ENCODE measurements around the gene LMX1B.
A peak's percentile ranks its signal among the peaks of the same experiment; 100 is the strongest.
"Not testable (repeated sequence)": the region's sequence is repeated elsewhere in the genome, so short reads cannot be mapped to it uniquely, and the experiment has no call there.

The LMX1B gene

DNA sequence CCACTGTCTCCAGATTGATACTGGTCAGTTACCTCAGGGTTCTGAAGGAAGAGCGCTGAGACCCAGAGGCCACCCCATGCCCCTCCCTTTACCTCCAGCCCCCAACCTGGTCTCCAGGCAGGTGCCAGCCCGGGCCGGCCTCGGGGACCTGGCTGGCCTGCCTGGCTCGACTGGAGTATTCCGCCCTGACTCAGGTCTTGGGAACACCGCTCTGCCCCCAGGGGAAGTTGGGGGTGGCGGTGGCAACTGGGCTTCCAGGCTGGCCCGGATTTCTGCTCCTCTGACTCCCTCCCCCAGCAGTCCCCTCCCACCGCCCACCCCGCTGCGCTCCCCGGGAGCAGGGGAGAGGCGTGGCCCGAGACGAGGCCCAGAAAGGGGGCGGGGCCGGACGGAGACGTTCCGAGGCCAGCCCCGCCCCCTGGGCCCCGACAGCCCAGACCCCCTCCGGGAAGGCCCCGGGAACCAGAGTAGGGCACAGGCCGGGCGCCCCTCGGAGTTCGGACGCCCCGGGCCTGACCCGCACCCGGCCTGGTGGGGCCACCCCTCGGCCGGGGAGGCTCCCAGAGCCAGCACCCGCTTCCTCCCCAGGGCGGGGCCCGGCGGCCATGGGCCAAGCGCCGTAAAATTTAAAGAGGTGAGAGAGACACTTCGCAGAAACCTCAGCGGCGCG, 108.7 kb downstream of the LMX1B start:
- intact Hi-C loops (cut with DNase I) = no loop called here
- peak in 7 of 10 donors; percentile 33 to 94 (median 53) for DNase-seq

DNA sequence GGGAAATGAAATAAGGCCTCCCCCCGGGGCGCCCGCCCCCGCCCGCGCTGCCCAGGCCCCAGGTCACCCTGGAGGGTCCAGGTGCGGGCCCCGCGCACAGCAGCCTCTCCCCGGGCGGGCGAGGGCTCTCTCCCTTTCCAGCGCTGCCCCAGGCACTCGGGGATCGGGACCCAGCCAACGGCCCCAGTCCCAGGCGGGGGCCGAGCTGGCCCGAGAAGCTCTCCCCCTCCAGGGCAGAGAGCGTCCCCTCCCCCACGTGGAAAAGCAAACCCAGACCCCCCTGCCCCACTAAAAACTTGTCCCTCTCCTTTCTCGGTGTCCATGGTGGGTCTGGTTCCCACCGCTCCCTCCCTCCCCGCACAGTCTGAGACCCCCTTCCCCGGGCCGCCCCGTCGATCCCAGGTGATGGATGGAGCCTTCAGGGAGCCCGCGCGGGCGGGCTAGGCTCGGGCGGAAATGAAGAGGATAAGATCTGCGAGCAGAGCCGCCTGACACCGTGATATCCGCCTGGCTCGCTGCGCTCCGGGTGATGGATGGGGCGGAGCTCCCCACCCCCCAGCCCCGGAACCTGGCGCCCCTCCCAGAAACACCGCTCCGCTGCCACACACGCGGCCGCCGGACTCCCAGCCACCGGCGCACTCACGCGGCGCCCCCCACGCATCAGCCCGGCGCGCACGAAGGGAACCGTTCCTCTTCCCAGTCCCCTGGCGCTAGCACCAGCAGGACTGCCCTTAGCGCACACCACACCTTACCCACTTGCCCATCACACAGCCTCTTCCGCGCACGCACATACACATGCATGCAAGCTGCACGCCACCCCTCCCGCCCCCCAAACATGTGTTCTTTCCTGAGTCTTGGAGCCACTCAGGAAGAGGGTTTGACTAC, 109.4 kb downstream of the LMX1B start:
- peak in 6 of 10 donors; percentile 21 to 93 (median 52) for DNase-seq
- intact Hi-C loops (cut with DNase I) = no loop called here

DNA sequence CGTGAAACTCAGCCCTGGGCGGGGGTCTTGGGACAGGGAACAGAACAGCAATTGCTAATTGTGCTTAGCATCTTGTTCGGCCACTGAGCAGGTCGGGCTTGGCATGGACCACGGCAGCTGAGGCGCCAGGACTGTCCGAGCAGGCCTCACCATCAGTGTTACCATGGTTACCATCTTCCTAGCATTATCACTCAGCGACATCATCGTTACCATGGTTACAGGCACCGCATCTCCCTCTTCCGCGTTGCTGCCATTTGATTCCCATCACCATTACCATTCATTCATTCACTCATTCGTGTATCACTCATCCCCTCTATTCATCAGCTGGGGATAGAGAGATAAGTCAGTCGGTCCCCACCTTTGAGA, 110.1 kb downstream of the LMX1B start:
- intact Hi-C loops (cut with DNase I) = no loop called here

DNA sequence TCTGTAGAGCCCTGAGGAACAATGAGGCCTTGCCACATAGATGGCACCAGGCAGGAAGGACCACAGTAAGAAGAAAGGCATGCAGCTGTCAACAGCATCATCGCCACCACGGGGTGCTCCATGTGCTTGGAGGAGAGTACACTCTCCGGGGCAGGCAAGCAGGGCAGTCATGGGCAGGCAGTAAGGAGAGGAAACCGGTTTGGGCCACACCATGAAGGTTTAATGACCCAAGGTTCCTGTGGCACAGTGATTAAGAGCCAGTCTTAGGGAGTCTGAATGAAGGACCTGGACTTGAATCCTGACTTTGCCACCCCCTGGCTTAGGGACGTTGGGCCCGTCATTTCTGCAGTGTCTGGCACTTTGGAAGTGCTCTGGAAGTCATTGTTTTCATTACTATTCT, 110.5 kb downstream of the LMX1B start:
- no peak for DNase-seq
- intact Hi-C loops (cut with DNase I) = no loop called here

More for the DNA sequence above, 110.1 kb downstream of the LMX1B start:
- peak in 7 of 10 donors; percentile 45 to 92 (median 60) for DNase-seq

DNA sequence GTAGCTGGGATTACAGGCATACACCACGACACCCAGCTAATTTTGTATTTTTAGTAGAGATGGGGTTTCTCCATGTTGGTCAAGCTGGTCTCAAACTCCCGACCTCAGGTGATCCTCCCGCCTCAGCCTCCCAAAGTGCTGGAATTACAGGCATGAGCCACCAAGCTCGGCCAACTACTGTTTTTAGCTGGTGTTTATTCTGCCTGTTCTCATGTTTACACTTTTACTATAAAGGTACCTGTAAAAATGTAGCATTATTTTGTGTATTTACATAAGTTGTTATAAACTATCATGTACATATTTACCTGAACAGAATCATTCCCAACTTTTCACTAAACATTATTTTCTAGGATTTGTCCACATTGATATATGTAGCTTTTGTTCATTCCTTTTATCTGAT, 111.8 kb downstream of the LMX1B start:
- DNase-seq; intact Hi-C loops (cut with DNase I): not testable (repeated sequence)

DNA sequence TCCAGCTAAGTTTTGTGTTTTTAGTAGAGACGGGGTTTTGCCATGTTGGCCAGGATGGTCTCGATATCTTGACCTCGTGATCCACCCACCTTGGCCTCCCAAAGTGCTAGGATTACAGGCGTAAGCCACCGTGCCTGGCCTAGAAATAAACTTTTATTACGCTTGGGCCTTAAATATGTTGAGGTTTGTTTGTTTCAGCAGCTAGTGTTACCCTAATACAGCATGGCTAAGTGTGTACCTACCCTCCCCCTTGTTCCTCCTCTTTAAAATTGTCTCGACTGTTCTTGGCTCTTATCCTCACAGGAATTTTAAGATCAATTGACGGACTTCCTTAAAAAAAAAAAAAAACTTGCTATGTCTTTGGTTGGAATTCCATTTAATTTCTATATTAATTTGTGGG, 114.5 kb downstream of the LMX1B start:
- intact Hi-C loops (cut with DNase I); DNase-seq: not testable (repeated sequence)

DNA sequence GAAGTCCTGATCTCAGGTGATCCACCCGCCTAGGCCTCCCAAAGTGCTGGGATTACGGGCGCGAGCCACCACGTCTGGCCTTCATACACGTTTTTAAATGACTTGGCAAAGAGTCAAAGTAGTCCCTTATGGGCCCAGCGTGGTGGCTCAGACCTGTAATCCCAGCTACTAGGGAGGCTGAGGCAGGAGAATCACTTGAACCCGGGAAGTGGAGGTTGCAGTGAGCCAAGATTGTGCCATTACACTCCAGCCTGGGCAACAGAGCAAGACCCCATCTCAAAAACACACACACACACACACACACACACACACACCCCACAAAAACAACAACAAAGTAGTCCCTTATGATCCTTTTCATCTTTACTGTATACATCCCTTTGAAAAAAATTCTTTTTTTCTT, 116.9 kb downstream of the LMX1B start:
- intact Hi-C loops (cut with DNase I); DNase-seq: not testable (repeated sequence)

DNA sequence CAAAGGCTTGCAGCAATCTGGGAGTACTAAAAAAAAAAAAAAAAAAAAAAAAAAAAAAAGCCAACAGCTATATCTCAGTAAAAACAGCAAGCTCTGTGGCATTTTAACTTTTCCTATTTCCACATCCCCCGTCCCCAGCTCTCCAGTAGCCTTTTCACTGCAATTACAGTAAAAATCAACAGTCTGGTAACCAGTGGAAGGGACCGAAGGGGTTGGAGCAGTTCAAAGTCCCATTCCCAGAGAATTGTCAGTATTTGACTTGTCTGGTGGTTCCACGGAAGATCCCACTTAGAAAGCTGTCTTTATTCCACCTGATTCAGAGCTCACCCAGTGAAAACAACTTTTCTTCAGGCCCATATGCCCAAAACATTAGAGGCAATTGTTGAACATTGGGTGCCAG, 119.3 kb downstream of the LMX1B start:
- intact Hi-C loops (cut with DNase I) = no loop called here
- no peak for DNase-seq

DNA sequence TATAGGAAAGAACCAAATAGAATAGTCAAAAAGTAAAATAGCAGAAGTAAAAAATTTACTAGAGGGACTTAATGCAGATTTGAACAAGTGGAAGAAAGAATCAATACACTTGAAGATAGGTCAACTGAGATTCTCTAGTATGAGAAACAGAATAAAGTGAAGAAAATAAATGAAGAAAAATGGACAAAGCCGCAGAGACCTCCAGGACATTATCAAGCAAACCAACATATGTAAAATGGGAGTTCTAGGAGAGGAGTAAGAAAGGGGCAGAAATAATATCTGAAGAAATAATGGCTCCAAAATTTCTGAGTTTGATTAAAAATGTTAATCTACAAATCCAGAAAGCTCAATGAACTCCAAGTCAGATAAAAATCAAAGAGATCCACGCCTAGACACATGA, 121.1 kb downstream of the LMX1B start:
- intact Hi-C loops (cut with DNase I) = no loop called here
- DNase-seq = no peak

DNA sequence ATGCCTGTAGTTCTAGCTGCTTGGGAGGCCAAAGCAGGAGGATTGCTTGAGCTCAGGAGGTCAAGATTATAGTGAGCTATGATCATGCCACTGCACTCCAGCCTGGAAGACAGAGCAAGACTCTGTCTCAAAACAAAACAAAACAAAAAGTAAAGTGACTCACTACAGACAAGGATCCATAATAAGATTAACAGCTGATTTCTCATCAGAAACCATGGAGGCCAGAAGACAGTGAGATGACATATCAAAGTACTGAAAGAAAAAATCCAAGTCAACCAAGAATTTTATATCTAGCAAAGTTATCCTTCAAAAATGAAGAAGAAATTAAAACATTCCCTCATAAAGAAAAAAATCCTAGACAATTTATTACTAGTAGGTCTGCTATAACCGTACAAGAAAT, 121.8 kb downstream of the LMX1B start:
- intact Hi-C loops (cut with DNase I) = no loop called here
- DNase-seq = no peak

DNA sequence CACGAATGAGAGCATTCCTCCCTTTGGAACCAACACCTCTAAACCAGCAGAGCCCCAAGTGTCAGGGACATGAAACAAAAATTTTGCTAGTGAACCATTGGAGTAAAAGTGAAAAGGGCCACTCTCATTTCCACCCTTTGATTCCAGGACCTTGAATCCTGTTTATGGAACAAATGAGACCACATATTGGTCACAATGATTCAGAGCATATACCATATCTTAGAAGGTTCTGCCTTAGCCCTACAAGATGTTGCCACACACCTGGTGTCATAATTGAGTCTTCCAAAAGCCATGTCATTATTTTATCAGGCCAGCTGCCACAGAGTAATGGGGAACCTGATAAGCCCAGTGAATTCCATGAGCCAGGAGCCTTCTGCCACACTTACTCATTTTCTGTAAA, 124.8 kb downstream of the LMX1B start:
- DNase-seq = no peak
- intact Hi-C loops (cut with DNase I) = no loop called here

DNA sequence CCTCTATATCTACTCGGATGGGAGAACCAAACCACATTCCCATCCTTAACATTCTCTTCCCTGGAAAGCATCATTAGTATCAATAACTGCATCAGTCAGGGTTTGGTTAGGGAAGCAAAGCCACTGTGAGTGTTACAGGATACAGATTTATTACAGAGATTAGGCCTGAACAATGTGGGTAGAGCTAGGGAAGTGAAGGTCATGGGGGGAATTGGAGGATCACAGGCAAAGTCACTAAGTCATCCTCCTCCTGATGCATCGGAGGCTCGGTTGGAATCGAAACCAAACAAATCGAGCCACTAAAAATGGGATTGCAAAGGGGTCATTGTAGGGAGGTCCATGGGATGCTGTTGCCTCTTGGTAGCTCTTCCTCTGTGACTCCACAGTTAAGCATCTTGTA, 129.3 kb downstream of the LMX1B start:
- intact Hi-C loops (cut with DNase I) = no loop called here

DNA sequence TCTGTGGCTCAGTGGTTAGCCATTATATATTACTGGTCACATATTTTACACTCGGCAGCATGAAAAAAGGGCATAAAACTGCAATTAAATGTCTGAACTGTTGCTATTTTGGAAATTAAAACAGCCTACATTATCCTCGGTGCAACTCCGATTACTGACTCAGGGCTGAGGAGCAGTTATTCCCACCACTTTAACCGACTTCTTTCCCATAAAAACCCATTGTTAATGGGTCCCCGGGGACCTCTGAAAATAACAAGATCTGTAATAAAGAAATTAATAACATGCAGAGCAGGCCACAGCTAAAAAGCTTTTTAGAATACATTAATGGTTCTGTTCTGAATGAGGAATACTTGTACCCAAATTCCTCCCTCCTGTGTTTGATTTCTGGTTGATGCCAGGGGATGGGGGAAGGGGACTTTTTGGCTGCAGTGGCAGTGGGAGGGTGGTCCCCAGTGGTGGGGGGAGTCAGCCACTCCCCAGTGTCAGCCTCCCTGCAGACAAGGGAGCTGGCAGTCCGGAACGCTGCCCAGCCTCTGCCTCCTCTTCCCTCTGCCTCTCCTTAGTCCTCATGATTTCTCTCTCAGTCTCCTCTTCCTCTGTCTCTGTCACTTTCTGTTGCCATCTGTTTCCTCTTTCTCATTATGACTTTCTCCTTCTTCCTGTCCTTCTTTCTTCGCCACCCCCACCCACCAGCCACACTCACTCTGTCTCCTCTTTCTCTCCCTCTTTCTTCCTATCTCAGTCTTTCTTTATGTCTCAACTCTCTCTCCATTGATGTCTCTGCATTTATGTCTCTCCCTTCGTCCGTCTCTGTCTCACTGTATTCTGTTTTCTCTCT, 132.1 kb downstream of the LMX1B start:
- intact Hi-C loops (cut with DNase I) = no loop called here
- no peak for DNase-seq

More for the DNA sequence above, 129.3 kb downstream of the LMX1B start:
- no peak for DNase-seq

Data from posterior cingulate gyrus (tissue), 11 donors.